NCI-H2107 treated with DMSO at 0.1 percent for 48 hours (cell line): Measurements from ENCODE around the gene DPF3.

Source experiments
- DNase-seq: peaks from one replicate; lab custom pipeline; 2025; ENCODE audit not compliant: unreplicated experiment; lab: John Stamatoyannopoulos, UW

DPF3 gene

GRCh38 chr14:72904840-72905561 lies 11.1 kb upstream of the DPF3 start:
- peak; percentile 61 for DNase-seq

GRCh38 chr14:72904218-72904617 lies 10.3 kb upstream of the DPF3 start:
- no peak for DNase-seq

GRCh38 chr14:72903716-72904115 lies 9.8 kb upstream of the DPF3 start:
- no peak for DNase-seq

GRCh38 chr14:72902801-72903530 lies 9.1 kb upstream of the DPF3 start:
- no peak for DNase-seq

- DNase-seq = no peak
Measured at GRCh38 chr14:72901361-72901760, 7.5 kb upstream of the DPF3 start.

GRCh38 chr14:72898448-72898847 lies 4.5 kb upstream of the DPF3 start:
- DNase-seq = no peak

- no peak for DNase-seq
Measured at GRCh38 chr14:72894623-72895378, 900 bp upstream of the DPF3 start.

GRCh38 chr14:72894323-72894622 lies 372 bp upstream of the DPF3 start:
- DNase-seq = no peak

- DNase-seq = no peak
Measured at GRCh38 chr14:72892879-72893635, 844 bp downstream of the DPF3 start.

- no peak for DNase-seq
Measured at GRCh38 chr14:72892103-72892878, 1.6 kb downstream of the DPF3 start.

- no peak for DNase-seq
Measured at GRCh38 chr14:72891666-72892102, 2.2 kb downstream of the DPF3 start.

GRCh38 chr14:72889366-72889765 lies 4.5 kb downstream of the DPF3 start:
- DNase-seq = no peak

GRCh38 chr14:72888636-72889201 lies 5.2 kb downstream of the DPF3 start:
- DNase-seq = no peak

- DNase-seq = no peak
Measured at GRCh38 chr14:72888192-72888591, 5.7 kb downstream of the DPF3 start.

GRCh38 chr14:72887514-72887913 lies 6.4 kb downstream of the DPF3 start:
- DNase-seq = no peak

GRCh38 chr14:72884386-72884785 lies 9.5 kb downstream of the DPF3 start:
- DNase-seq = no peak

GRCh38 chr14:72883961-72884360 lies 9.9 kb downstream of the DPF3 start:
- DNase-seq = no peak

- no peak for DNase-seq
Measured at GRCh38 chr14:72883109-72883508, 10.8 kb downstream of the DPF3 start.

- DNase-seq = no peak
Measured at GRCh38 chr14:72882463-72882862, 11.4 kb downstream of the DPF3 start.

- DNase-seq = no peak
Measured at GRCh38 chr14:72882047-72882446, 11.9 kb downstream of the DPF3 start.
